GM23248 (cell line): ENCODE data around the gene PHYH. TPM values are rescaled to one million over a fixed set of nuclear protein-coding genes. Genes with fewer than 3 reads are reported as not detected.

ENCODE experiments used
- DNase-seq: peaks from one replicate; pipeline ENCODE4 v3.0.0-alpha.2; 2015
- H2AFZ ChIP-seq: fragments of 200-600 bp; sonication (generic); 2 replicates; pipeline ENCODE4 v1.6.1; 2016; ENCODE audit warnings: antibody characterized with exemption
- H3F3A ChIP-seq: fragments of 200-600 bp; sonication (generic); 2 replicates; pipeline ENCODE4 v1.6.1; 2016; ENCODE audit warnings: mild to moderate bottlenecking, antibody characterized with exemption, mixed run types; ENCODE audit not compliant: insufficient read depth
- H3K27ac ChIP-seq: fragments of 200-600 bp; sonication (generic); 2 replicates; pipeline ENCODE4 v1.5.1; 2016; ENCODE audit warnings: mild to moderate bottlenecking
- H3K27me3 ChIP-seq: fragments of 200-600 bp; sonication (generic); replicated peaks from 2 replicates; pipeline ENCODE4 v1.6.1; 2016; ENCODE audit warnings: mild to moderate bottlenecking; ENCODE audit not compliant: insufficient read depth
- H3K36me3 ChIP-seq: fragments of 200-600 bp; sonication (generic); 2 replicates; pipeline ENCODE4 v1.6.1; 2016; ENCODE audit warnings: low read depth, mild to moderate bottlenecking
- H3K4me1 ChIP-seq: fragments of 200-600 bp; sonication (generic); 2 replicates; pipeline ENCODE4 v1.6.1; 2016; ENCODE audit warnings: mild to moderate bottlenecking; ENCODE audit not compliant: insufficient read depth
- H3K4me2 ChIP-seq: fragments of 200-600 bp; sonication (generic); one replicate; pipeline ENCODE4 v1.6.1; 2016; ENCODE audit warnings: mild to moderate bottlenecking; ENCODE audit not compliant: unreplicated experiment
- H3K4me3 ChIP-seq: fragments of 200-600 bp; sonication (generic); 2 replicates; pipeline ENCODE4 v1.5.1; 2016; ENCODE audit warnings: mild to moderate bottlenecking
- H3K79me2 ChIP-seq: fragments of 200-600 bp; sonication (generic); 2 replicates; pipeline ENCODE4 v1.6.1; 2016; ENCODE audit warnings: mild to moderate bottlenecking; ENCODE audit not compliant: insufficient read depth
- H3K9ac ChIP-seq: fragments of 200-600 bp; sonication (generic); 2 replicates; pipeline ENCODE4 v1.6.1; 2016; ENCODE audit warnings: mild to moderate bottlenecking
- H3K9me2 ChIP-seq: fragments of 200-600 bp; sonication (generic); 2 replicates; pipeline ENCODE4 v1.6.1; 2016; ENCODE audit warnings: mixed run types, mild to moderate bottlenecking, moderate library complexity; ENCODE audit not compliant: insufficient read depth
- H3K9me3 ChIP-seq: fragments of 200-600 bp; sonication (generic); one replicate; pipeline ENCODE4 v1.6.1; 2017; ENCODE audit warnings: low read depth
- H4K20me1 ChIP-seq: fragments of 200-600 bp; sonication (generic); 2 replicates; pipeline ENCODE4 v1.6.0; 2016; ENCODE audit not compliant: insufficient read depth
- EZH2 ChIP-seq: fragments of 200-600 bp; sonication (generic); IDR thresholded peaks from 2 replicates; pipeline ENCODE4 v1.6.1; 2018; ENCODE audit warnings: antibody characterized with exemption, mild to moderate bottlenecking; ENCODE audit not compliant: insufficient read depth, poor library complexity, severe bottlenecking
- EZH2phosphoT487 ChIP-seq: fragments of 200-600 bp; sonication (generic); IDR thresholded peaks from 2 replicates; pipeline ENCODE4 v1.6.1; 2018; ENCODE audit warnings: antibody characterized with exemption, moderate library complexity, mild to moderate bottlenecking, low read depth; ENCODE audit not compliant: insufficient read depth
- WGBS, 2 experiments: methylation state at CpG; one replicate each; pipeline ENCODE4 v1.1.6; 2015 to 2017; ENCODE audit warnings: low lambda C conversion rate in 2 of 2, low coverage in 1 of 2; ENCODE audit errors: missing lambda C conversion rate in 2 of 2; 5-methylcytosine and 5-hydroxymethylcytosine counted together
- in situ Hi-C: fragments of 300-500 bp; cut with MboI; formaldehyde crosslinking; loops from 2 replicates; pipeline ENCODE4 v1.15.0; 2020
- polyA plus RNA-seq: library from polyadenylated mRNA; unstranded; fragments of >200 nt; fragmentation: Nextera tagmentation; extraction: Ambion mirVana; gene quantifications from 2 replicates; pipeline ENCODE4 v1.2.1, GENCODE V29; 2016
- total RNA-seq: library from RNA; depleted of rRNA; stranded (reverse); fragments of >200 nt; shearing (Covaris generic); gene quantifications from 2 replicates; pipeline ENCODE4 v1.2.3, GENCODE V29; 2014

The PHYH gene
- total and polyA plus RNA-seq, 2 experiments from 2014 or later: 19.1 to 29.7 TPM

DNA sequence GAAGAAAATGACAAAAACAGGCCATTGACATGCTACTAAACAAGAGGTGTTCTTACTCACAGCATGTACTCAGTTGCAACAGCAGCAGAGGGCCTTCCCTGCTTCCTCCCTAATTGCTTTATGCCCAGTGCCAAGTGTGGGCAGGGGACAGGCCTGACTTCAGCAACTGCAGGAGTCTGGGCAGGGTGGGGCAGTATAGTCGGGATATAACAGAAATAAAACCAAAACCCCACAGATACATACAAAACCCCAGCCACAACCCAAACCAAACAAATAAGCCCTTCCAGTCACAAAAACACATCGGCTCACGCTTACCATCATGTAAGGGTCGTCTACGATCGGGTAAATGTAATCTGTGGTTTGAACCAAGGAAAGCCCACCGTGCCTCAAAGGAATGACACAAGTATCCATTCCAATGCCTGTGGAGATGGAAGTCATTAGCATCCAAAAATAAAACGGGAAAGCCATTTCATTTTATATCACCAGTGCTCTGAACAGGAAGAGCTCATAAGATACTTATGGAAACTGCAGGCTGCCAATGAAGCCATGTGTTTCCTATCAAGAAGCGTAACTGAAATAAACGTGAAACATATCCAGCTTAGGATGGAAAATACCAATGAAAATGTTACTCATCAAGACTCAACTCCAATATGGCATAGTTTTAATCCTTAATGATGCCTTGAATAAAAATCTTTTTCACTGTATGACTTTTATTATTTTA lies 38.7 kb upstream of the PHYH start:
- H3K9ac ChIP-seq: no peak overlapping the region
- peaks cover 6% of the 10 kb centered on the region for H3K4me1 ChIP-seq
- H3K79me2 ChIP-seq: peaks cover 44% of the 10 kb centered on the region
- H3K36me3 ChIP-seq: peaks cover 6% of the 10 kb centered on the region; the same call in 1 of the 2 replicates
- H4K20me1 ChIP-seq: no peaks in the 10 kb centered on the region
- H3K4me2 ChIP-seq: peak overlapping the region; percentile 46
- in situ Hi-C loops: no loop called here
- H3K9me3 ChIP-seq: no peaks in the 10 kb centered on the region
- H3F3A ChIP-seq: peaks cover 13% of the 10 kb centered on the region; the same call in 1 of the 2 replicates
- WGBS, 2 experiments: 17 to 19% methylated on average over 10 of the region's 10 CpGs
- TF ChIP-seq EZH2 (no peak), EZH2phosphoT487 (no peak)
- H2AFZ ChIP-seq: peak overlapping the region; percentile 35
- peak overlapping the region; percentile 18; the same call in 1 of the 2 replicates for H3K27ac ChIP-seq
- no peaks in the 10 kb centered on the region for H3K9me2 ChIP-seq
- no peaks in the 10 kb centered on the region for H3K27me3 ChIP-seq
- H3K4me3 ChIP-seq: peak overlapping the region; percentile 30
- peak; percentile 74 for DNase-seq

DNA sequence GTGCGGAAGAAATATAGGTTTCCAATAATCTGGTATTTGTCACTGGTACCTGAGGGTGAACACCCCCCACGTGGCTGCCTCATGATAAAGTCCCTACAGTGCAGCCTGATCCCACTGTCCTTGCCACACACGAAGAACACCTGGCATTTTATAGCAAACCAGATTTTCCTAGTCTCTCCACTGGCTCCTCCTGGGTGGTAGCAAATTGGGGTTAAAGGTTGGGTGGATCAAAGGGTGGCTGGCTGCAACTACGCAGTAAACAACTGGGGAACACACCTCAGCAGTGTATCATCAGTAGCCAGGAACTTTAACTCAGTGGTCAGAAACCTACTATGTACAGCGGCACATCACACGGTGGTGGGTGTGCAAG lies 37.9 kb upstream of the PHYH start:
- Histone ChIP-seq H3K9me3 (no peaks in the 10 kb centered on the region), H3K27me3 (no peaks in the 10 kb centered on the region), H4K20me1 (no peaks in the 10 kb centered on the region), H3K27ac (no peak overlapping the region), H3K4me1 (peaks cover 6% of the 10 kb centered on the region), H3K36me3 (peaks cover 6% of the 10 kb centered on the region; the same call in 1 of the 2 replicates), H3F3A (peaks cover 13% of the 10 kb centered on the region; the same call in 1 of the 2 replicates), H3K79me2 (peaks cover 36% of the 10 kb centered on the region), H3K4me2 (no peak overlapping the region), H3K4me3 (no peak overlapping the region), H3K9ac (no peak overlapping the region), H3K9me2 (no peaks in the 10 kb centered on the region), H2AFZ (no peak overlapping the region)
- no peak for DNase-seq
- in situ Hi-C loops: no loop called here
- TF ChIP-seq EZH2phosphoT487 (no peak), EZH2 (no peak)
- 72 to 83% methylated on average over 6 of the region's 6 CpGs for WGBS, 2 experiments

GRCh38 chr10:13337128-13337826 lies 37.4 kb upstream of the PHYH start:
- in situ Hi-C loops: no loop called here
- Histone ChIP-seq H3K79me2 (peaks cover 31% of the 10 kb centered on the region), H3K4me1 (peaks cover 6% of the 10 kb centered on the region), H3K36me3 (peaks cover 8% of the 10 kb centered on the region; the same call in 1 of the 2 replicates), H3K27ac (no peak overlapping the region), H3F3A (peaks cover 13% of the 10 kb centered on the region; the same call in 1 of the 2 replicates), H3K9me3 (no peaks in the 10 kb centered on the region), H3K9me2 (no peaks in the 10 kb centered on the region), H3K4me3 (no peak overlapping the region), H3K9ac (no peak overlapping the region), H2AFZ (no peak overlapping the region), H4K20me1 (no peaks in the 10 kb centered on the region), H3K4me2 (no peak overlapping the region), H3K27me3 (no peaks in the 10 kb centered on the region)
- DNase-seq: no peak
- whole genome bisulfite sequencing, 2 experiments: 94 to 99% methylated on average over 4 of the region's 4 CpGs
- no peak for TF ChIP-seq EZH2
- no peak for TF ChIP-seq EZH2phosphoT487

GRCh38 chr10:13335881-13336280 lies 36.0 kb upstream of the PHYH start:
- Histone ChIP-seq H3K4me2 (no peak overlapping the region), H4K20me1 (no peaks in the 10 kb centered on the region), H3K9me2 (no peaks in the 10 kb centered on the region)

More at GRCh38 chr10:13335881-13336280, 36.0 kb upstream of the PHYH start:
- peaks cover 6% of the 10 kb centered on the region for H3K4me1 ChIP-seq
- no peak for DNase-seq
- WGBS, 2 experiments: 92 to 97% methylated on average over 9 of the region's 9 CpGs
- no peak overlapping the region for H3K4me3 ChIP-seq
- no peaks in the 10 kb centered on the region for H3K9me3 ChIP-seq
- in situ Hi-C loops: no loop called here
- peaks cover 21% of the 10 kb centered on the region for H3K36me3 ChIP-seq
- peaks cover 19% of the 10 kb centered on the region for H3K79me2 ChIP-seq
- H3K27ac ChIP-seq: no peak overlapping the region
- H3K9ac ChIP-seq: no peak overlapping the region
- TF ChIP-seq EZH2phosphoT487 (no peak), EZH2 (no peak)
- no peak overlapping the region for H2AFZ ChIP-seq
- H3K27me3 ChIP-seq: no peaks in the 10 kb centered on the region
- peaks cover 13% of the 10 kb centered on the region; the same call in 1 of the 2 replicates for H3F3A ChIP-seq
